Activated naive CD8-positive, alpha-beta T cell treated with anti-CD3 and anti-CD28 coated beads, Interleukin-2, amount 10 ng/mL, durations not matched to agents 7 days and 5 days (primary cell): ENCODE results near the gene MYCN. TPM values are rescaled to one million over a fixed set of nuclear protein-coding genes. Genes with fewer than 3 reads are reported as not detected.

ENCODE experiments used
- ATAC-seq: fragments of 150-1000 bp; cut with Tn5 transposase; one replicate; pipeline ENCODE4 v1.10.0; 2021; ENCODE audit warnings: low read depth, moderate library complexity
- POLR2A ChIA-PET: fragments of 350-600 bp; sonication (Branson Sonifier 250); formaldehyde crosslinking; loops from one replicate; lab custom pipeline; 2021; ENCODE audit warnings: antibody characterized with exemption; lab: Charles Lee
- DNase-seq: peaks from one replicate; pipeline ENCODE4 v3.0.0; 2021
- H3K27ac Mint-ChIP-seq: one replicate; pipeline ENCODE4 v1.8.0; 2022; ENCODE audit warnings: mild to moderate bottlenecking, mixed read lengths
- H3K27me3 Mint-ChIP-seq: one replicate; pipeline ENCODE4 v1.8.0; 2022; ENCODE audit warnings: mild to moderate bottlenecking, moderate library complexity, mixed read lengths
- H3K36me3 Mint-ChIP-seq: one replicate; pipeline ENCODE4 v1.8.0; 2021; ENCODE audit warnings: mild to moderate bottlenecking, mixed read lengths
- H3K4me1 Mint-ChIP-seq: one replicate; pipeline ENCODE4 v1.8.0; 2021; ENCODE audit warnings: mixed read lengths
- H3K4me3 Mint-ChIP-seq: one replicate; pipeline ENCODE4 v1.8.0; 2022; ENCODE audit warnings: mild to moderate bottlenecking, moderate library complexity, mixed read lengths
- H3K9me3 Mint-ChIP-seq: one replicate; pipeline ENCODE4 v1.8.0; 2021; ENCODE audit warnings: mixed read lengths
- total RNA-seq, 2 experiments: library from RNA; stranded (reverse); gene quantifications; one replicate each; pipeline ENCODE4 v1.2.3, GENCODE V29; 2021

MYCN gene
- total RNA-seq, 2 experiments from 2014 or later = not detected

- Mint-ChIP-seq H3K36me3 (no peaks in the 10 kb centered on the region), H3K27ac (no peak overlapping the region), H3K9me3 (no peaks in the 10 kb centered on the region), H3K4me3 (peak overlapping the region; percentile 54), H3K27me3 (peaks cover 55% of the 10 kb centered on the region), H3K4me1 (peaks cover 7% of the 10 kb centered on the region)
- ATAC-seq (peak; percentile 69), DNase-seq (peak; percentile 68)
- POLR2A ChIA-PET = no interaction called here
These were observed 845 bp upstream of the MYCN start for GRCh38 chr2:15939556-15939853.

DNA sequence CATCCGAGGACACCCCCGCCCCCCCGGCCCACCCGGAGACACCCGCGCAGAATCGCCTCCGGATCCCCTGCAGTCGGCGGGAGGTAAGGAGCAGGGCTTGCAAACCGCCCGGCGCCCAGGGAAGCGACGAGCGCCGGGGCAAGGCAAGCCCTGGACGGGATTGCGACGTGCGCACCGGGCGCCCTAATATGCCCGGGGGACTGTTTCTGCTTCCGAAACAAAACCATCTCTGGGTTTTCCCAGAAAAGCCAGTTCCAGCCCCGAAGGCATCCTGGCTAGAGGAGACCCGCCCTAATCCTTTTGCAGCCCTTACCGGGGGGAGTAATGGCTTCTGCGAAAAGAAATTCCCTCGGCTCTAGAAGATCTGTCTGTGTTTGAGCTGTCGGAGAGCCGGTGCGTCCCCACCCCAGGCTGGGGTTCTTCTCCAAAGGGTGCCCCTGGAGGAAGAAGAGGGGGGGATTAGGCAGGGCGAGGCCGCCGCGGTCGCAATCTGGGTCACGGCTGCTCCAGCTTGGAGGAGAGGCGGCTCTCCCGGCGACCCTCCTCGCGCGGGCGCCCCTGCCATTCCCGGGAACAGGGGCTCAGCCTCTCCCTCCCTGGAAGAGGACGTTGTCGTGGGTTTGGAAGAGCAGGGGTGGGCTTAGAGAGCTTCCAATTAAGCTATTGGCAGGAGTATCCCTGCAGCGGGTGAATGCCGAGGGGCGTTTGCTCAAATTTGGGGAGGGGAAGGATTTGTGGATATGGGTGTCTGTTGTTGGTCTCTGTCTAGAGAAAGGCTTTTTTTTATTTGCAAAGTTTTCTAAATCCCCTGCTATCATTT lies 521 bp downstream of the MYCN start:
- Mint-ChIP-seq H3K36me3 (no peaks in the 10 kb centered on the region), H3K27ac (no peak overlapping the region), H3K9me3 (no peaks in the 10 kb centered on the region), H3K27me3 (peaks cover 60% of the 10 kb centered on the region), H3K4me1 (peaks cover 7% of the 10 kb centered on the region), H3K4me3 (peak overlapping the region; percentile 65)
- no peak for ATAC-seq
- POLR2A ChIA-PET = no interaction called here
- peak; percentile 47 for DNase-seq

DNA sequence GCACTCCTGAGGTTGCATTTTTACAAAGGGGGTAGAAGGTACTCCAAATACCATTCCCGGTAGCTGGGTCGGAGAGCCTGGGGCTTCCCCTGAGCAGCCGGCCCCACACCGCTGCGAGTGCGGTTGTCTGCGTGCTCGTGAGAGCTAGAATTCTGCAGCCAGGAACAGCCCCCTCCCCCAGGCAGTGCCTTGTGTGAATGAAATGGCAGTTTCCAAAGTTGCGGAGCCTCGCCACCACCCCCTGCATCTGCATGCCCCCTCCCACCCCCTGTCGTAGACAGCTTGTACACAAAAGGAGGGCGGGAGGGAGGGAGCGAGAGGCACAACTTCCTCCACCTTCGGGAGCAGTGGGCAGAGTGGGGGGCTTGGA lies 1.1 kb downstream of the MYCN start:
- DNase-seq (no peak), ATAC-seq (no peak)
- H3K4me3 Mint-ChIP-seq = peak overlapping the region; percentile 65
- H3K27ac Mint-ChIP-seq = no peak overlapping the region
- H3K4me1 Mint-ChIP-seq = peaks cover 7% of the 10 kb centered on the region
- no peaks in the 10 kb centered on the region for H3K36me3 Mint-ChIP-seq
- H3K9me3 Mint-ChIP-seq = no peaks in the 10 kb centered on the region
- peaks cover 60% of the 10 kb centered on the region for H3K27me3 Mint-ChIP-seq
- POLR2A ChIA-PET = no interaction called here

DNA sequence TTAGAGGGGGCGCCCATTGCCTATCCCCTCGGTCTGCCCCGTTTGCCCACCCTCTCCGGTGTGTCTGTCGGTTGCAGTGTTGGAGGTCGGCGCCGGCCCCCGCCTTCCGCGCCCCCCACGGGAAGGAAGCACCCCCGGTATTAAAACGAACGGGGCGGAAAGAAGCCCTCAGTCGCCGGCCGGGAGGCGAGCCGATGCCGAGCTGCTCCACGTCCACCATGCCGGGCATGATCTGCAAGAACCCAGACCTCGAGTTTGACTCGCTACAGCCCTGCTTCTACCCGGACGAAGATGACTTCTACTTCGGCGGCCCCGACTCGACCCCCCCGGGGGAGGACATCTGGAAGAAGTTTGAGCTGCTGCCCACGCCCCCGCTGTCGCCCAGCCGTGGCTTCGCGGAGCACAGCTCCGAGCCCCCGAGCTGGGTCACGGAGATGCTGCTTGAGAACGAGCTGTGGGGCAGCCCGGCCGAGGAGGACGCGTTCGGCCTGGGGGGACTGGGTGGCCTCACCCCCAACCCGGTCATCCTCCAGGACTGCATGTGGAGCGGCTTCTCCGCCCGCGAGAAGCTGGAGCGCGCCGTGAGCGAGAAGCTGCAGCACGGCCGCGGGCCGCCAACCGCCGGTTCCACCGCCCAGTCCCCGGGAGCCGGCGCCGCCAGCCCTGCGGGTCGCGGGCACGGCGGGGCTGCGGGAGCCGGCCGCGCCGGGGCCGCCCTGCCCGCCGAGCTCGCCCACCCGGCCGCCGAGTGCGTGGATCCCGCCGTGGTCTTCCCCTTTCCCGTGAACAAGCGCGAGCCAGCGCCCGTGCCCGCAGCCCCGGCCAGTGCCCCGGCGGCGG lies 1.7 kb downstream of the MYCN start:
- Mint-ChIP-seq H3K27ac (no peak overlapping the region), H3K4me1 (peaks cover 7% of the 10 kb centered on the region), H3K27me3 (peaks cover 60% of the 10 kb centered on the region), H3K9me3 (no peaks in the 10 kb centered on the region), H3K4me3 (peak overlapping the region; percentile 10), H3K36me3 (no peaks in the 10 kb centered on the region)
- ATAC-seq (no peak), DNase-seq (peak; percentile 41)
- POLR2A ChIA-PET = no interaction called here

DNA sequence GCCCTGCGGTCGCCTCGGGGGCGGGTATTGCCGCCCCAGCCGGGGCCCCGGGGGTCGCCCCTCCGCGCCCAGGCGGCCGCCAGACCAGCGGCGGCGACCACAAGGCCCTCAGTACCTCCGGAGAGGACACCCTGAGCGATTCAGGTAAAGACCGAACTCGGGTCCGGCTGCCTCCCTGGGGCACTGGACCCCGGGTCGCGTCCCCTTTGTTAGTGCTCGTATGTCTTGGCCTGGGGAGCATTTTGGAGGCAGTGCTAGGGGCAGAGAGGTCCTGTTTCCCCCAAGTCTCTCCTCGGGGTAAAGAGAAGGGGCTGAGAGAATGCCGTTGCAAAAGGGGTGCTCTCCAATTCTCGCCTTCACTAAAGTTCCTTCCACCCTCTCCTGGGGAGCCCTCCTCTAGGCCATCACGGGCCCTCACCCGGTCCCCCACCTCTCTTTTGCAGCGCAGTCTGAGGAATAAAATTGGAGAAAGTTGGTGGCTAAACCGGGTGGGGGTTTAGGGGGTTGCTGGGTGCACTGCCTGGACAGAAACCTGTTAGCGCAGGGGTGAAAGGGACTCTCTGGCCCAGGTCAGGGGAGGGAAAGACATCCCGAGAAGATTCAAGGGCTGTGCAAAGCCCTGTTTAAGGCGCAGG lies 2.5 kb downstream of the MYCN start:
- POLR2A ChIA-PET = no interaction called here
- H3K27me3 Mint-ChIP-seq = peaks cover 58% of the 10 kb centered on the region
- H3K27ac Mint-ChIP-seq = no peak overlapping the region
- H3K4me3 Mint-ChIP-seq = peak overlapping the region; percentile 42
- ATAC-seq = no peak
- H3K36me3 Mint-ChIP-seq = no peaks in the 10 kb centered on the region
- no peaks in the 10 kb centered on the region for H3K9me3 Mint-ChIP-seq
- H3K4me1 Mint-ChIP-seq = peaks cover 7% of the 10 kb centered on the region
- peak; percentile 30 for DNase-seq

DNA sequence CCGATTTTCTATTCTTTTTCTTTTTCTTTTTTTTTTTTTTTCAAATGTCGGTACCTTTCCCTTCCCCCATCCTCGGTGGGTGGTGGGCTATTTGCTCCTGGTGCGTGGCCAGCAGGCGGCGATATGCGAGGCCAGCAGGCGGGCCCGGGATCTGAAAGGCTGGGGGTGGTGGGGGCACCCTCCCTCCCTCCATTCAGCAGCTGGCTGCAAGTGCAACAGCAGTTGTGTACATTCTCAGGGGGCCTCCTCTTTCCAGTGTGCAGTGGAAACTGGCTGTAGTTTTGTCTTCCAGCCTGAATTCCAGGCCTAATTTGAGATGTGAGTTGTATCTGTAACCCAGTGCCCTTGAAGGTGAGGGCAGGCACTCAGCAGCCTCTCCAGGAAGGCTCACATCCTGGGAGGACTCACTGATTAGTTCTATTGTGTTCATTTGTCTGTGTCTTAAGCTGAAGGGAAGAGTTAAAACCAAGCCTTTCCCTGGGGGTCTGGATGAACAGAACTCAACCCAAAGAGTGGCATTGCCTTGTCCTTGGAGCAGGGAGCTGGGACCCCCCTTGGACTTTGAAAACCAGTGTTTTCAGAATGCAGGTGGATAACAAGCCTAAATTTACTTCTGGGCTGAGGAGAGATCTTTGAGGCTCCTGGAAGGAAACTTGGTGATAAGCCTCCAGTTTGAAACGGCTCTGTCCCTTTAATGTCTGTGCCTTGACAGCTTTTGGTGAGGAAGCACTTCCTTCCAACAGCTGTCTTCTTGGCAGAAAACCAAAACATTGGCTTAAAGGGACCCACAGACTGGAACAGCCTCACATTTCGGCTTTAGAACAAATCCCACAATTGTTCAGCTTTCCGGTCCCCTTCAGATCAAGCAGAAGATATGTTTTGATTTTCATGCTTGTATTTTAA lies 3.3 kb downstream of the MYCN start:
- Mint-ChIP-seq H3K4me3 (no peak overlapping the region), H3K36me3 (no peaks in the 10 kb centered on the region), H3K27me3 (peaks cover 52% of the 10 kb centered on the region), H3K9me3 (no peaks in the 10 kb centered on the region), H3K27ac (no peak overlapping the region), H3K4me1 (peaks cover 7% of the 10 kb centered on the region)
- ATAC-seq (no peak), DNase-seq (no peak)
- POLR2A ChIA-PET = interaction anchor here (0.6 kb wide), 1 partner anchor 334 kb away, joined by 5 read pairs; no protein-coding TSS in a partner anchor

DNA sequence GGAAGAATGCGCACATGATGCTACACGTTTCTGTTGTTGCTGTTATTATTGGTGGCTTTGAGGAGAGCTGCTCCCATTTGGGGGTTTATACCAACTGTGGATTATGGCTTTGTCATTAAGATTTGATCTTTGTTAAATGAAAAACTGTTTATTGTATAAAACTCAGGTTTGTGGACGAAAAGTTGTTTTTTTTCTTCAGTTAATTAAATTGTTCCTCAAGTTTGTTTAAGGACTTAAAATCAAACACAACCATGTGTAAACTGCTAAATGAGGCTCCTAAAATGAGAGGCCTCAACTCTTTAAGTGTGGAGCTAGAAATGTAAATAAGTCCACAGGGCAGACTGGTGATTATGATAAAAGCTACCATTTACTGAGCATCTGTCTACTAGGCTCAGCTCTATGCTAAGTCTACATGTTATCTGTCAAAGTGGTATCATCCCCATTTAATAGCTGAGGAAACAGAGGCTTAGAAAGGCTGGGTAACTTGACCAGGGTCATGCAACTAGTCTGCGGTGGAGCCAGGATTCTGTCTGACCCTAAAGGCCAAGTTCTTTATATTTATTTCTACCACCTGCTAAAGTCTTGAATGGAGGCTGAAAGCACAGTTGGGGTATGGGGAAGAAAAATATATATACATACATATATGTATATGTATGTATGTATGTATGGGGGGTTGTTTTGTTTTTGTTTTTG lies 4.1 kb downstream of the MYCN start:
- no peak overlapping the region for H3K4me3 Mint-ChIP-seq

GRCh38 chr2:15945909-15946705 lies 5.8 kb downstream of the MYCN start:
- Mint-ChIP-seq H3K27ac (no peak overlapping the region), H3K4me1 (peaks cover 7% of the 10 kb centered on the region), H3K9me3 (no peaks in the 10 kb centered on the region), H3K27me3 (peaks cover 34% of the 10 kb centered on the region), H3K4me3 (no peak overlapping the region), H3K36me3 (no peaks in the 10 kb centered on the region)
- ATAC-seq (no peak), DNase-seq (no peak)
- POLR2A ChIA-PET = no interaction called here

More for the DNA sequence above, 4.1 kb downstream of the MYCN start:
- H3K27ac Mint-ChIP-seq = no peak overlapping the region
- H3K4me1 Mint-ChIP-seq = peaks cover 7% of the 10 kb centered on the region
- POLR2A ChIA-PET = no interaction called here
- no peak for DNase-seq
- no peaks in the 10 kb centered on the region for H3K9me3 Mint-ChIP-seq
- no peak for ATAC-seq
- no peaks in the 10 kb centered on the region for H3K36me3 Mint-ChIP-seq
- H3K27me3 Mint-ChIP-seq = peaks cover 47% of the 10 kb centered on the region

GRCh38 chr2:15946983-15947382 lies 6.6 kb downstream of the MYCN start:
- Mint-ChIP-seq H3K4me1 (peaks cover 7% of the 10 kb centered on the region), H3K4me3 (no peak overlapping the region), H3K27ac (no peak overlapping the region), H3K27me3 (peaks cover 27% of the 10 kb centered on the region), H3K9me3 (no peaks in the 10 kb centered on the region), H3K36me3 (no peaks in the 10 kb centered on the region)
- DNase-seq = no peak
- ATAC-seq = no peak
- POLR2A ChIA-PET = no interaction called here

DNA sequence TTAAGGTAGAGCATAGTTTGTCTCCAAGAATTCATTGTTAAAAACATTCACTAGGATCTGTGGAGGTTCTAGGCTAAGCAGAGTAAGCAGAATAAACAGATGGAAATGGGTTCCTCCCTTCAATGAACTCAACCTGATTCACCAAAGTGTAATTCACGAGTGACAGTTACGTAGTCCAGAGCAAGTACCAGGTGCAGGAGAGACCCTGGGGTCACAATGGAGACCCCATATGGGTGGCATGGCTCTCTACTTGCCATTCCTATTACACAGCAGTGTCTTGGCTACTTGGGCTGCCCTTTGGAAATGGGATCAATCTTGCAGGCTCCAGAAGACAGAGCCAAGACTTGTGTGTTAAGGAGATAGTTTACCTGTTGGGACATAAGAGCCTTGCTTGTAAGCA lies 7.1 kb downstream of the MYCN start:
- H3K27ac Mint-ChIP-seq = no peak overlapping the region
- H3K4me3 Mint-ChIP-seq = no peak overlapping the region
- ATAC-seq (no peak), DNase-seq (no peak)
- H3K27me3 Mint-ChIP-seq = peaks cover 27% of the 10 kb centered on the region
- peaks cover 7% of the 10 kb centered on the region for H3K4me1 Mint-ChIP-seq
- no peaks in the 10 kb centered on the region for H3K9me3 Mint-ChIP-seq
- no peaks in the 10 kb centered on the region for H3K36me3 Mint-ChIP-seq
- POLR2A ChIA-PET = no interaction called here

GRCh38 chr2:15948704-15948957 lies 8.3 kb downstream of the MYCN start:
- ATAC-seq (no peak), DNase-seq (no peak)
- no peaks in the 10 kb centered on the region for H3K9me3 Mint-ChIP-seq
- no peak overlapping the region for H3K27ac Mint-ChIP-seq
- peaks cover 3% of the 10 kb centered on the region for H3K4me1 Mint-ChIP-seq
- POLR2A ChIA-PET = no interaction called here
- no peak overlapping the region for H3K4me3 Mint-ChIP-seq
- H3K27me3 Mint-ChIP-seq = peaks cover 17% of the 10 kb centered on the region
- no peaks in the 10 kb centered on the region for H3K36me3 Mint-ChIP-seq

- H3K27me3 Mint-ChIP-seq = peaks cover 13% of the 10 kb centered on the region
- H3K27ac Mint-ChIP-seq = no peak overlapping the region
- ATAC-seq = no peak
- no peaks in the 10 kb centered on the region for H3K9me3 Mint-ChIP-seq
- no peak for DNase-seq
- H3K36me3 Mint-ChIP-seq = no peaks in the 10 kb centered on the region
- no peak overlapping the region for H3K4me3 Mint-ChIP-seq
- peaks cover under 1% of the 10 kb centered on the region for H3K4me1 Mint-ChIP-seq
- POLR2A ChIA-PET = no interaction called here
These were observed 8.8 kb downstream of the MYCN start for GRCh38 chr2:15949126-15949525.
